ENCODE measurements around the gene EEF1A1. TPM values are rescaled to one million over a fixed set of nuclear protein-coding genes. Genes with fewer than 3 reads are reported as not detected.
"Not testable (repeated sequence)": the region's sequence is repeated elsewhere in the genome, so short reads cannot be mapped to it uniquely, and the experiment has no call there.

EEF1A1 gene
- total RNA-seq = over 10,000 TPM in 1 of 6 donors, 1,000 to 10,000 TPM in 5; 5,266 to 10,343 (median 8,842) TPM
- 1,000 to 10,000 TPM; 5,006 to 5,774 TPM for polyA plus RNA-seq

DNA sequence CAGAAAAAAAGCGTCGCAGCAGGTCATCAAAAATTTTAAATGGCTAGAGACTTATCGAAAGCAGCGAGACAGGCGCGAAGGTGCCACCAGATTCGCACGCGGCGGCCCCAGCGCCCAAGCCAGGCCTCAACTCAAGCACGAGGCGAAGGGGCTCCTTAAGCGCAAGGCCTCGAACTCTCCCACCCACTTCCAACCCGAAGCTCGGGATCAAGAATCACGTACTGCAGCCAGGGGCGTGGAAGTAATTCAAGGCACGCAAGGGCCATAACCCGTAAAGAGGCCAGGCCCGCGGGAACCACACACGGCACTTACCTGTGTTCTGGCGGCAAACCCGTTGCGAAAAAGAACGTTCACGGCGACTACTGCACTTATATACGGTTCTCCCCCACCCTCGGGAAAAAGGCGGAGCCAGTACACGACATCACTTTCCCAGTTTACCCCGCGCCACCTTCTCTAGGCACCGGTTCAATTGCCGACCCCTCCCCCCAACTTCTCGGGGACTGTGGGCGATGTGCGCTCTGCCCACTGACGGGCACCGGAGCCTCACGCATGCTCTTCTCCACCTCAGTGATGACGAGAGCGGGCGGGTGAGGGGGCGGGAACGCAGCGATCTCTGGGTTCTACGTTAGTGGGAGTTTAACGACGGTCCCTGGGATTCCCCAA lies at the start of gene EEF1A1:
Gene EEF1A1 (minus strand): TSS at position 345 of the 663 bp plus-strand sequence. CDS start 1,006 bp downstream, outside the sequence.
- Histone ChIP-seq H3K27ac (peak within 1 kb of the TSS; percentile 98 to 99 (median 98)), H3K27me3 (no peaks in the 10 kb centered on the region), H3K36me3 (peaks cover 5 to 29% (median 11%) of the 10 kb centered on the region in 3 donors), H3K4me3 (peak within 1 kb of the TSS; percentile 64 to 85 (median 73)), H3K9me3 (no peaks in the 10 kb centered on the region), H3K4me1 (peaks cover 9 to 26% (median 15%) of the 10 kb centered on the region in 3 donors)
- FAIRE-seq (peak; percentile 13), ATAC-seq (peak; percentile 83 to 89 (median 84)), DNase-seq (peak; percentile 96 to 100 (median 100))
- no peak for TF ChIP-seq CTCF (IDR thresholded peaks at IDR 0.05)
- intact Hi-C loops (cut with DNase I) = loop anchor here in 1 of 3 donors (10.0 kb wide), 1 partner anchor 64 kb away; no protein-coding TSS in a partner anchor
- WGBS, 2 donors = 0 to 1% methylated on average over 53 of the region's 53 CpGs

DNA sequence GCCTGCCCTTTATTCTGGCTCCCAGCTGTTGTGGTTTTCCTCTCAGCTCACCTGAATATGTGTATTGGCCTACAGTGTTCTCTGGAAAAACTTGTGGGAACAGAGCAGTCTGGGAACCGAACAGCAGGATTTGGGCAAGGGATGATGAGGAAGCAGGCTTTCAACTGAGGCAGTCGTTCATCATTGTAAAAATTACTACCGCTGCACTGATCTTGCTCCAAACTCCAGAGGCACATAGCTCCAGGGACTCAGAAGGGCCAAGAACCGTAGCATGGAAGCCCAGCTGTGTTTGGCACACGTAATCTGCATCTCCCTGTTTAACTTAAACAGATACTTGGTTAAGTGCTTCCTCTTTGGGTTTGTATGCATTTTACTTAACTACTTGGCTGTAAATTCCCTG lies 48.3 kb upstream of the EEF1A1 start:
- H3K27ac ChIP-seq = no peak overlapping the region
- ATAC-seq (no peak), FAIRE-seq (no peak), DNase-seq (no peak)
- H3K36me3 ChIP-seq = no peaks in the 10 kb centered on the region
- H3K4me3 ChIP-seq = no peak overlapping the region
- no peaks in the 10 kb centered on the region for H3K9me3 ChIP-seq
- TF ChIP-seq CTCF (IDR thresholded peaks at IDR 0.05) = no peak
- intact Hi-C loops (cut with DNase I) = no loop called here
- 75 to 83% methylated on average over 5 of the region's 5 CpGs for WGBS, 2 donors
- peaks cover 0 to 5% (median 3%) of the 10 kb centered on the region in 3 donors for H3K4me1 ChIP-seq
- no peaks in the 10 kb centered on the region for H3K27me3 ChIP-seq

DNA sequence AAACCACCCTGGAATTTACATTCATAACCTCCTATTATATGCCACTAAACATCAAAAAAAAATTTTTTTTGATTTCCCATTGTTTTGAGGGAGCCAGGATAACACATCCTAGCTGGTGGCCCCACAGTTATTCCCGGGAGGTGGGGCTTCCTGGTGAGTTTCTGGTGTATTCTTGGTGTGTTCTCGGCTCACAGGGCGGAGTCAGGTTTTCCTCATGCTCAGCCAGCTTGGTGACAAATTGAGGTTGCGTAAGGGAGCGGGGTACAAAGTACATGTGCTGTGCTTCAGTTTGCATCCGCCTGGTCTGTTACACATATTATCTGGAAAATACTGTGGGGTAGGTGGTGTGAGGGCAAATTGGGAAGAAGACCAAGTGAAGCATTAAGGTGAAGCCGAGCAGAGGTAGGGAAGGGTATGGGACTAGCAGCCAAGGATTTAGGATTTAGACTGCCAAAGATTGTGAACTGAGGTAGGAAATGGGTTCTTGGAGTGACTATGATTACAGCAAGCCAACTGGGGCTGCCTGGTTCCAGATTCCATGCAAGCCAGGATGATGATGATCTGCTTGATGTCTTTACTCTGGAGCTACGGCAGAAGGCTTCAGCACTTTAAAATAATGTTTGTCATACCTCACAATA lies 46.2 kb upstream of the EEF1A1 start:
- DNase-seq (peak; percentile 58 to 91 (median 82)), ATAC-seq (peak; percentile 99 to 100 (median 100)), FAIRE-seq (no peak)
- H3K4me1 ChIP-seq = peaks cover 0 to 5% (median 3%) of the 10 kb centered on the region in 3 donors
- no peaks in the 10 kb centered on the region for H3K36me3 ChIP-seq
- H3K27me3 ChIP-seq = no peaks in the 10 kb centered on the region
- peak overlapping the region; percentile 39 to 85 (median 66) for H3K27ac ChIP-seq
- H3K4me3 ChIP-seq = peak overlapping the region in 1 of 4 donors; percentile 6
- intact Hi-C loops (cut with DNase I) = no loop called here
- WGBS, 2 donors = 12 to 17% methylated on average over 8 of the region's 8 CpGs
- TF ChIP-seq CTCF (IDR thresholded peaks at IDR 0.05) = no peak
- H3K9me3 ChIP-seq = no peaks in the 10 kb centered on the region

- peak overlapping the region in 3 of 4 donors; percentile 50 to 85 (median 83) for H3K27ac ChIP-seq
- WGBS, 2 donors = 84 to 87% methylated on average over 2 of the region's 2 CpGs
- H3K4me1 ChIP-seq; FAIRE-seq; intact Hi-C loops (cut with DNase I); ATAC-seq; H3K36me3 ChIP-seq; H3K9me3 ChIP-seq; DNase-seq; H3K27me3 ChIP-seq: not testable (repeated sequence)
- peak overlapping the region in 1 of 4 donors; percentile 6 for H3K4me3 ChIP-seq
These were observed 45.6 kb upstream of the EEF1A1 start for GRCh38 chr6:73566486-73566871.

DNA sequence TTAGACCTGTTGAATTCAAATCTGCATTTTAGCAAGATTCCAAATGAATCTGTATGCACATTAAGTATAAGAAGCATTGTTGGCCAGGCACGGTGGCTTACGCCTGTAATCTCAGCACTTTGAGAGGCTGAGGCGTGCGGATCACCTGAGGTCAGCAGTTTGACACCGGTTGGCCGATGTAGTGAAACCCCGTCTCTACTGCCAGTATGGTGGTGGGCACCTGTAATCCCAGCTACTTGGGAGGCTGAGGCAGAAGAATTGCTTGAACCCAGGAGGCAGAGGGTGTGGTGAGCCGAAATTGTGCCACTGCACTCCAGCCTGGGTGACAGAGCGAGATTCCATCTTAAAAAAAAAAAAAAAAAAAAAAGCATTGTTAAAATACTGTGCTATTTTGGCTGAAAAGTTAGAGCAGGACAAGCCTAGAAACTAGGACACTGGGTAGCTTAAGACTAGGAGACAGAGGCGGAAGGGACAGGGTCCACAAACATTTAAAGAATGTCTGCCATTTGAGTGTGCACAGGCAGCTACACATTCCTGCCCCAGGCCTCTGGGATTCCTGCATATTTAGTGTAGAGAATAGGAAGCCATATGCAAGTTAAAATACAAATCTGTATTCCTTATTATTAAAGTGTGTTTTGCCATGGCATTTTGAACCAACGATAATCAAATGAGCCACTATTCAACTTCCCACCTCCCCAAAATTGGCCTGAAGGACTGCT lies 45.1 kb upstream of the EEF1A1 start:
- peaks cover 0 to 5% (median 3%) of the 10 kb centered on the region in 3 donors for H3K4me1 ChIP-seq
- no peak for FAIRE-seq
- H3K9me3 ChIP-seq = no peaks in the 10 kb centered on the region
- H3K27me3 ChIP-seq = no peaks in the 10 kb centered on the region
- peak overlapping the region in 2 of 4 donors; percentile 83 to 85 for H3K27ac ChIP-seq
- no peak for DNase-seq
- TF ChIP-seq CTCF (IDR thresholded peaks at IDR 0.05) = no peak
- no peaks in the 10 kb centered on the region for H3K36me3 ChIP-seq
- no peak for ATAC-seq
- 95 to 97% methylated on average over 11 of the region's 11 CpGs for WGBS, 2 donors
- intact Hi-C loops (cut with DNase I) = no loop called here
- no peak overlapping the region for H3K4me3 ChIP-seq

All from pancreas (tissue), 10 donors.